Stomach (tissue), 9 donors: ENCODE data around the gene NXPH1. TPM values are rescaled to one million over a fixed set of nuclear protein-coding genes. Genes with fewer than 3 reads are reported as not detected.

Experiments
- DNase-seq, 2 donors: peaks; one replicate each; pipeline versions ENCODE4 v3.0.0 to v3.0.0-alpha.2; 2013 to 2019
- H3K27ac ChIP-seq, 5 donors: fragments of 200-600 bp in 4 of 5; sonication (generic) in 4 of 5; one replicate each; pipeline ENCODE4 v1.5.1; 2013 to 2019; ENCODE audit warnings: mild to moderate bottlenecking in 1 of 5, moderate library complexity in 1 of 5
- H3K27me3 ChIP-seq, 3 donors: fragments of 200-600 bp; sonication (generic); one replicate each; pipeline ENCODE4 v1.5.1; 2017 to 2019; ENCODE audit warnings: mixed run types in 1 of 3
- H3K36me3 ChIP-seq, 4 donors: fragments of 200-600 bp; sonication (generic); 1 replicate in 3 of 4; 2 replicates in 1 of 4; pipeline ENCODE4 v1.5.1; 2016 to 2019
- H3K4me1 ChIP-seq, 4 donors: fragments of 200-600 bp; sonication (generic); one replicate each; pipeline ENCODE4 v1.5.1; 2016 to 2019
- H3K4me3 ChIP-seq, 4 donors: fragments of 200-600 bp; sonication (generic) in 3 of 4; one replicate each; pipeline ENCODE4 v1.5.1; 2016 to 2019; ENCODE audit warnings: mild to moderate bottlenecking in 1 of 4
- H3K9me3 ChIP-seq, 4 donors: fragments of 200-600 bp; sonication (generic); one replicate each; pipeline ENCODE4 v1.5.1; 2016 to 2019
- CTCF ChIP-seq, 7 experiments: fragments of 450-650 bp in 4 of 7; fragments of 200-600 bp in 3 of 7; sonication (generic) in 3 of 7; IDR thresholded peaks; one replicate each; pipeline ENCODE4 v1.5.1; 2016 to 2019; ENCODE audit warnings: antibody characterized with exemption in 7 of 7, control low read depth in 2 of 7, mild to moderate bottlenecking in 1 of 7
- EP300 ChIP-seq: sonication (generic); formaldehyde crosslinking; IDR thresholded peaks from one replicate; pipeline ENCODE4 v1.6.1; 2017; ENCODE audit warnings: antibody characterized with exemption
- POLR2A ChIP-seq, 4 donors: fragments of 450-650 bp; IDR thresholded peaks; one replicate each; pipeline ENCODE4 v1.6.1; 2016; ENCODE audit warnings: antibody characterized with exemption in 4 of 4, control low read depth in 2 of 4, mild to moderate bottlenecking in 1 of 4, moderate library complexity in 1 of 4
- POLR2AphosphoS5 ChIP-seq, 3 donors: sonication (generic); formaldehyde crosslinking; IDR thresholded peaks; one replicate each; pipeline ENCODE4 v1.6.1; 2016; ENCODE audit warnings: antibody characterized with exemption in 3 of 3
- WGBS, 5 donors: extraction: QIAGEN DNeasy Blood & Tissue Kit in 3 of 5; methylation state at CpG; one replicate each; pipeline versions ENCODE4 v1.1.5 to v1.1.7; 2013 to 2018; 5-methylcytosine and 5-hydroxymethylcytosine counted together
- intact Hi-C: fragments of 100-400 bp; cut with DNase I; formaldehyde crosslinking; loops from one replicate; pipeline ENCODE4 v1.15.1; 2023; ENCODE audit warnings: low total_unique reads
- polyA plus RNA-seq, 3 donors: library from polyadenylated mRNA; stranded (reverse); fragments of 200-250 nt; gene quantifications; one replicate each; pipeline ENCODE4 v1.2.3, GENCODE V29; 2013
- total RNA-seq, 5 donors: library from RNA; depleted of rRNA; stranded (reverse); fragments of >200 nt; gene quantifications; one replicate each; pipeline versions ENCODE4 v1.1.0 to v1.2.3, GENCODE V29; 2014 to 2016
- donor health status: healthy with polysubstance abuse.
- donor health status: Bipolar disorder and iron deficiency.
- donor health status: healthy.

Gene NXPH1
- total and polyA plus RNA-seq, 8 donors: 0.37 TPM; not detected in 7

DNA sequence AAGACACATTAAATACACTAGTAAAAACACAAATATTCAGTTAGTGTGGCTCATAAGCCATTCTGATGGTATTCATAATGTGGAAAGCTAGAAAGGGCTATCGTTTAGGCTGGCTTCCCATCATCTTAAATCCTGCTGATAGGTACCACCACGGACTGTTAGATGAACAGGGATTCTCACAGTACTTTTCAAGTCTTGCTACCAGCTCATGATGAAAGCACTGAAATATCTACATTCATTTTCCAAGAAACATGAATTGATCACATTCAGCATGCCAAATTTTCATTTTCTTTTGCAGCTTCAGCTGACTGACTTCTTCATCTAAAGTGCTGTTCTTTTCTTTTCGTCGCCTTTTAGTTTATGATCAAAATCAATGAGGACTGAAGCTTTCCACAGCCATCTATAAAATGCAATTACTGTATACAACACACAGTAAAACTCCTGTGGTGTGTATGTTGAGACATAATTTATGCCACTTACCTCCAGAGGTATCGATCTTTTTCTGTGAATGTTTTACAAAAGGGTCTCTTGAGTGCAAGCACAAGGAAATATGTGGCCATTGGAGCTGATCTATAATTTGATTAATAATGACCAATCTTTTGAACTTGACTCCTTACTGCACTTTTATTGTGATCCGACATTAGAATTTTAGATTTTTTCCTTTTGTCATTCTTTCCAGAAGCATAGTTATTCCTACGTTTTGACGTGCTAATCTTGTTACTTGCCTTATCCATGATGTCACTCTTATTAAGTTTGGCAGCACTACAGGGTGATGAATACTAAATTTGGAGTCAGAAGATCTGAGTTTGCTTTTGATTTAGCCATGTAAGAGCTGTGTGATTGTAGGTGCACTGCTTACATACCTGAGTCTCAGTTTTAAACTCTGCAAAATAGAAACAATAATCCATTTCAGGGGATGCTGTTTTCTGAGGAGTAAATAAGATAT lies 58.4 kb downstream of the NXPH1 start:
- no peaks in the 10 kb centered on the region for H3K27me3 ChIP-seq
- TF ChIP-seq CTCF (IDR thresholded peaks at IDR 0.05): no peak
- no peak for TF ChIP-seq EP300
- no peak for DNase-seq
- intact Hi-C loops: no loop called here
- H3K4me1 ChIP-seq: no peaks in the 10 kb centered on the region
- no peak overlapping the region for H3K27ac ChIP-seq
- H3K4me3 ChIP-seq: no peak overlapping the region
- WGBS, 5 donors: 80 to 85% (median 84%) methylated on average over 8 of the region's 8 CpGs
- no peaks in the 10 kb centered on the region for H3K9me3 ChIP-seq
- no peaks in the 10 kb centered on the region for H3K36me3 ChIP-seq

GRCh38 chr7:8499128-8499527 lies 65.7 kb downstream of the NXPH1 start:
- intact Hi-C loops: no loop called here
- Histone ChIP-seq H3K27ac (no peak overlapping the region), H3K9me3 (no peaks in the 10 kb centered on the region), H3K4me1 (no peaks in the 10 kb centered on the region), H3K4me3 (no peak overlapping the region), H3K36me3 (no peaks in the 10 kb centered on the region), H3K27me3 (no peaks in the 10 kb centered on the region)
- no peak for DNase-seq
- TF ChIP-seq POLR2AphosphoS5 (IDR thresholded peaks at IDR 0.05): no peak
- no peak for TF ChIP-seq POLR2A (IDR thresholded peaks at IDR 0.05)
- no peak for TF ChIP-seq EP300
- no peak for TF ChIP-seq CTCF (IDR thresholded peaks at IDR 0.05)

- Histone ChIP-seq H3K4me3 (no peak overlapping the region), H3K36me3 (no peaks in the 10 kb centered on the region), H3K27me3 (no peaks in the 10 kb centered on the region), H3K9me3 (no peaks in the 10 kb centered on the region), H3K4me1 (no peaks in the 10 kb centered on the region), H3K27ac (no peak overlapping the region)
- peak; percentile 26 to 50 for DNase-seq
- intact Hi-C loops: no loop called here
- TF ChIP-seq POLR2A (IDR thresholded peaks at IDR 0.05) (no peak), POLR2AphosphoS5 (IDR thresholded peaks at IDR 0.05) (no peak), CTCF (IDR thresholded peaks at IDR 0.05) (no peak), EP300 (no peak)
- WGBS, 5 donors: 10 to 27% (median 17%) methylated on average over 2 of the region's 2 CpGs
Observed at GRCh38 chr7:8500286-8500685, 66.9 kb downstream of the NXPH1 start.

DNA sequence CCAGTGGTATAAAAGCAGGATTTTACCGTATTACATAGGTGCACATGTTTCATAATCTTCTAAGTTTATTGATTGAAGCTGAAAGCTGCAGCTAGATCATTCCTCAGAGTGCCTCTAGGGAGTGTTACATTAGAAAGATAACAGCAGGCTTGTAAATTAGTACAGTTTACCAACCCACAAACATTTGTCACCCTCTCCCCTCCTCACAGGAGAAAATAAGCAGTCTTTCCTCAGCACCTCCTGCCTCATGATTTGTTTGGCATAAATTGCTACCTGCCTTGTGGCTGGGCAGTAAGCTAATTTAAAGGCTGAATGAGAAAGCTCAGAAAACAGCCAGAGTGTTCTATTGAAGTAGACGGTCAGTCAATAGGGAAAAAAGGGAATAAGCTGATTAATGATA lies 74.2 kb downstream of the NXPH1 start:
- TF ChIP-seq CTCF (IDR thresholded peaks at IDR 0.05) (no peak), EP300 (no peak), POLR2AphosphoS5 (IDR thresholded peaks at IDR 0.05) (no peak), POLR2A (IDR thresholded peaks at IDR 0.05) (no peak)
- Histone ChIP-seq H3K4me3 (no peak overlapping the region), H3K27ac (no peak overlapping the region), H3K36me3 (no peaks in the 10 kb centered on the region), H3K9me3 (no peaks in the 10 kb centered on the region), H3K27me3 (no peaks in the 10 kb centered on the region), H3K4me1 (no peaks in the 10 kb centered on the region)
- WGBS, 5 donors: 25 to 58% (median 43%) methylated on average over 2 of the region's 2 CpGs
- intact Hi-C loops: no loop called here
- DNase-seq: no peak
